DND-41 (cell line): ENCODE measurements around the gene TAPT1.

ENCODE experiments used
- CTCF ChIP-seq: IDR thresholded peaks from 2 replicates; pipeline ENCODE4 v1.5.1; 2012; ENCODE audit warnings: borderline replicate concordance, low read length, moderate library complexity, mild to moderate bottlenecking; ENCODE audit not compliant: poor library complexity, severe bottlenecking; ENCODE audit errors: extremely low read depth
- EZH2 ChIP-seq: IDR thresholded peaks from 3 replicates; pipeline ENCODE4 v1.6.1; 2012; ENCODE audit warnings: borderline replicate concordance, low read depth, mild to moderate bottlenecking, moderate library complexity, low read length, inconsistent platforms; ENCODE audit not compliant: severe bottlenecking

- TF ChIP-seq CTCF (no peak), EZH2 (no peak)
These were observed 4.0 kb upstream of the TAPT1 start for GRCh38 chr4:16230308-16230707.
